Neutrophil (primary cell): ENCODE results near the gene PTPN3.

ENCODE experiments used
- H3K27ac ChIP-seq: fragments of 200-600 bp; sonication (generic); 2 replicates; pipeline ENCODE4 v1.5.1; 2016; ENCODE audit warnings: mild to moderate bottlenecking, moderate library complexity
- H3K27me3 ChIP-seq: fragments of 200-600 bp; sonication (generic); 2 replicates; pipeline ENCODE4 v1.6.0; 2016; ENCODE audit warnings: mild to moderate bottlenecking
- H3K36me3 ChIP-seq: fragments of 200-600 bp; sonication (generic); 2 replicates; pipeline ENCODE4 v1.5.1; 2017
- H3K4me1 ChIP-seq, 2 experiments: fragments of 200-600 bp in 1 of 2; sonication (generic) in 1 of 2; 1 replicate in 1 of 2; 2 replicates in 1 of 2; pipeline versions ENCODE4 v1.5.1 to v1.6.1; 2013 to 2016; ENCODE audit warnings: low read depth in 1 of 2, low read length in 1 of 2, mild to moderate bottlenecking in 1 of 2, moderate library complexity in 1 of 2; ENCODE audit not compliant: control insufficient read depth in 1 of 2, insufficient read depth in 1 of 2
- H3K4me3 ChIP-seq, 2 experiments: fragments of 200-600 bp in 1 of 2; sonication (generic) in 1 of 2; 1 replicate in 1 of 2; 2 replicates in 1 of 2; pipeline ENCODE4 v1.5.1; 2013 to 2016; ENCODE audit warnings: low read depth in 1 of 2, low read length in 1 of 2, mild to moderate bottlenecking in 1 of 2, moderate library complexity in 1 of 2
- H3K9me3 ChIP-seq: fragments of 200-600 bp; sonication (generic); 2 replicates; pipeline ENCODE4 v1.5.1; 2016
- TF ChIP-seq, protein P1 (sequence below): fragments of 200-600 bp; sonication (generic); IDR thresholded peaks from 2 replicates; pipeline ENCODE4 v1.5.1; 2016; ENCODE audit warnings: antibody characterized with exemption

Gene PTPN3

DNA sequence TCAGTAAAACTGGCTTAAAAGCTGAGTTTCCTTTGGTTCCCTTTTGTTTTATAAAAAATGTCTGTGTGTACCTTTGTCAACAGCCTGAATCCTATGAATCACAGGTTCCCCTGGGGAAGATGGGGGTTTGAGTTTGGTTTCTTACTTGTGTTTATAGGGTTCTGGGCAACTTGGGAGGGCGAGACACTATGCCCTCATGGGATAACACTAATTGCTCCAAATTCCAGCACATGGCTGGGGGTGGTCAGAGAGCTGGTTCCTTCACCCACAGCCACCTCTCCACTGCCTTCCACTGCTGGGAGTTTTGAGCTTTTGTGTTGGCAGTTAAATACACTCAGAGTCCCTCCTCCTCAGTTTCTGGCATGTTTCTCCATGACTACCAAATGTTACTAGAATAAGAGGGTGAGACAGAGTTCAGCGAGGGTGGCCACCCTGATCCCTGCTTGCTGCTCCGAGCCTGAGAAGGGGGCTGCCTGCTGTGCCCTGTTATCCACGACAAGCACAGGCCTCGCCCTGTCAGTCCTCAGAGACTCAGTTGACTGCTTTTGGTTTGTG is 94.3 kb downstream of the PTPN3 start:
- Histone ChIP-seq H3K4me1 (no peaks in the 10 kb centered on the region), H3K27me3 (peaks cover 50% of the 10 kb centered on the region), H3K36me3 (no peaks in the 10 kb centered on the region), H3K9me3 (no peaks in the 10 kb centered on the region), H3K4me3 (no peak overlapping the region), H3K27ac (no peak overlapping the region)
- TF ChIP-seq, protein P1, sequence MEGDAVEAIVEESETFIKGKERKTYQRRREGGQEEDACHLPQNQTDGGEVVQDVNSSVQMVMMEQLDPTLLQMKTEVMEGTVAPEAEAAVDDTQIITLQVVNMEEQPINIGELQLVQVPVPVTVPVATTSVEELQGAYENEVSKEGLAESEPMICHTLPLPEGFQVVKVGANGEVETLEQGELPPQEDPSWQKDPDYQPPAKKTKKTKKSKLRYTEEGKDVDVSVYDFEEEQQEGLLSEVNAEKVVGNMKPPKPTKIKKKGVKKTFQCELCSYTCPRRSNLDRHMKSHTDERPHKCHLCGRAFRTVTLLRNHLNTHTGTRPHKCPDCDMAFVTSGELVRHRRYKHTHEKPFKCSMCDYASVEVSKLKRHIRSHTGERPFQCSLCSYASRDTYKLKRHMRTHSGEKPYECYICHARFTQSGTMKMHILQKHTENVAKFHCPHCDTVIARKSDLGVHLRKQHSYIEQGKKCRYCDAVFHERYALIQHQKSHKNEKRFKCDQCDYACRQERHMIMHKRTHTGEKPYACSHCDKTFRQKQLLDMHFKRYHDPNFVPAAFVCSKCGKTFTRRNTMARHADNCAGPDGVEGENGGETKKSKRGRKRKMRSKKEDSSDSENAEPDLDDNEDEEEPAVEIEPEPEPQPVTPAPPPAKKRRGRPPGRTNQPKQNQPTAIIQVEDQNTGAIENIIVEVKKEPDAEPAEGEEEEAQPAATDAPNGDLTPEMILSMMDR: no peak

- TF ChIP-seq, protein P1: no peak
- no peaks in the 10 kb centered on the region for H3K9me3 ChIP-seq
- peaks cover 55% of the 10 kb centered on the region for H3K27me3 ChIP-seq
- H3K4me1 ChIP-seq: no peaks in the 10 kb centered on the region
- H3K4me3 ChIP-seq: no peak overlapping the region
- no peak overlapping the region for H3K27ac ChIP-seq
- H3K36me3 ChIP-seq: no peaks in the 10 kb centered on the region
Observed at GRCh38 chr9:109403116-109403515, 95.0 kb downstream of the PTPN3 start.

GRCh38 chr9:109401990-109402318 is 96.2 kb downstream of the PTPN3 start:
- TF ChIP-seq, protein P1: no peak
- H3K4me3 ChIP-seq: no peak overlapping the region
- H3K4me1 ChIP-seq: no peaks in the 10 kb centered on the region
- peaks cover 55% of the 10 kb centered on the region for H3K27me3 ChIP-seq
- no peak overlapping the region for H3K27ac ChIP-seq
- H3K9me3 ChIP-seq: no peaks in the 10 kb centered on the region
- H3K36me3 ChIP-seq: no peaks in the 10 kb centered on the region

- Histone ChIP-seq H3K4me1 (no peaks in the 10 kb centered on the region), H3K36me3 (no peaks in the 10 kb centered on the region), H3K27ac (no peak overlapping the region), H3K4me3 (no peak overlapping the region), H3K9me3 (no peaks in the 10 kb centered on the region), H3K27me3 (peaks cover 53% of the 10 kb centered on the region)
- TF ChIP-seq, protein P1: no peak
Observed at GRCh38 chr9:109401169-109401989, 96.7 kb downstream of the PTPN3 start.

GRCh38 chr9:109399258-109399767 is 98.8 kb downstream of the PTPN3 start:
- Histone ChIP-seq H3K4me3 (no peak overlapping the region), H3K9me3 (no peaks in the 10 kb centered on the region), H3K36me3 (no peaks in the 10 kb centered on the region), H3K4me1 (no peaks in the 10 kb centered on the region), H3K27ac (no peak overlapping the region), H3K27me3 (peaks cover 56% of the 10 kb centered on the region)
- TF ChIP-seq, protein P1: no peak
